ENCODE data around the gene MARK3.
"Not testable (repeated sequence)": the region's sequence is repeated elsewhere in the genome, so short reads cannot be mapped to it uniquely, and the experiment has no call there.

- TF ChIP-seq, protein P1, sequence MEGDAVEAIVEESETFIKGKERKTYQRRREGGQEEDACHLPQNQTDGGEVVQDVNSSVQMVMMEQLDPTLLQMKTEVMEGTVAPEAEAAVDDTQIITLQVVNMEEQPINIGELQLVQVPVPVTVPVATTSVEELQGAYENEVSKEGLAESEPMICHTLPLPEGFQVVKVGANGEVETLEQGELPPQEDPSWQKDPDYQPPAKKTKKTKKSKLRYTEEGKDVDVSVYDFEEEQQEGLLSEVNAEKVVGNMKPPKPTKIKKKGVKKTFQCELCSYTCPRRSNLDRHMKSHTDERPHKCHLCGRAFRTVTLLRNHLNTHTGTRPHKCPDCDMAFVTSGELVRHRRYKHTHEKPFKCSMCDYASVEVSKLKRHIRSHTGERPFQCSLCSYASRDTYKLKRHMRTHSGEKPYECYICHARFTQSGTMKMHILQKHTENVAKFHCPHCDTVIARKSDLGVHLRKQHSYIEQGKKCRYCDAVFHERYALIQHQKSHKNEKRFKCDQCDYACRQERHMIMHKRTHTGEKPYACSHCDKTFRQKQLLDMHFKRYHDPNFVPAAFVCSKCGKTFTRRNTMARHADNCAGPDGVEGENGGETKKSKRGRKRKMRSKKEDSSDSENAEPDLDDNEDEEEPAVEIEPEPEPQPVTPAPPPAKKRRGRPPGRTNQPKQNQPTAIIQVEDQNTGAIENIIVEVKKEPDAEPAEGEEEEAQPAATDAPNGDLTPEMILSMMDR (IDR thresholded peaks at IDR 0.05; ENCODE audit: borderline replicate concordance, extremely low read depth, low read length, poor library complexity, severe bottlenecking) = not testable (repeated sequence)
- TF ChIP-seq EZH2 (IDR thresholded peaks at IDR 0.05; ENCODE audit: borderline replicate concordance, low read depth, low read length, severe bottlenecking) = not testable (repeated sequence)
Observed at GRCh38 chr14:103357552-103357951, 27.7 kb upstream of the MARK3 start.

All from DND-41 (cell line).